ENCODE results near the gene AUTS2.

AUTS2 gene

DNA sequence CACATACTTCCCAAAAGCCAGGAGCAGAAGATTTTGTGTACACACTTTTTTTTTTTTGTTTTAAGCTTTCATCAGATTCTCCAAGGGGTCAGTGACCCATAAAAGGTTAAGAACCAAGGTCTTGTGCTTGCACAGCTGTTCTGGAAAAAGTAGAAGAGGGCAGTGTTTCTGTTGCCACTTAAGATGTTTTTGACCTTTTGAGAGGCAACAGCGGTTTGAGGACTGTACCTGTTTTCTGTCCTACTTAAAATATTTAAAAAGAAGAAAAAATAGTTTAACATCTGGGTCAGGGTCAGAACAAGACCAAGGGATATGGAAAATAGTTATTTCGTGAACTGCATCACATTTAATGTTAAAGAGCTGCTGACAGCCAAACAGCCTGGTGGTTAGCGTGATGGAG is 32.9 kb downstream of the AUTS2 start:
- H3K4me1 ChIP-seq (ENCODE audit: control insufficient read depth in 1 of 2, insufficient read depth in 1 of 2, low read depth in 1 of 2, low read length in 1 of 2), result peaks cover 10 to 14% of the 10 kb centered on the region in 2 experiments
- H3K27me3 ChIP-seq, result no peaks in the 10 kb centered on the region
- no peak overlapping the region for H3K4me3 ChIP-seq (ENCODE audit: low read depth in 1 of 2, low read length in 1 of 2)
- no peak overlapping the region for H3K27ac ChIP-seq
- no peaks in the 10 kb centered on the region for H3K36me3 ChIP-seq
- H3K9me3 ChIP-seq, result no peaks in the 10 kb centered on the region
- TF ChIP-seq, protein P1, sequence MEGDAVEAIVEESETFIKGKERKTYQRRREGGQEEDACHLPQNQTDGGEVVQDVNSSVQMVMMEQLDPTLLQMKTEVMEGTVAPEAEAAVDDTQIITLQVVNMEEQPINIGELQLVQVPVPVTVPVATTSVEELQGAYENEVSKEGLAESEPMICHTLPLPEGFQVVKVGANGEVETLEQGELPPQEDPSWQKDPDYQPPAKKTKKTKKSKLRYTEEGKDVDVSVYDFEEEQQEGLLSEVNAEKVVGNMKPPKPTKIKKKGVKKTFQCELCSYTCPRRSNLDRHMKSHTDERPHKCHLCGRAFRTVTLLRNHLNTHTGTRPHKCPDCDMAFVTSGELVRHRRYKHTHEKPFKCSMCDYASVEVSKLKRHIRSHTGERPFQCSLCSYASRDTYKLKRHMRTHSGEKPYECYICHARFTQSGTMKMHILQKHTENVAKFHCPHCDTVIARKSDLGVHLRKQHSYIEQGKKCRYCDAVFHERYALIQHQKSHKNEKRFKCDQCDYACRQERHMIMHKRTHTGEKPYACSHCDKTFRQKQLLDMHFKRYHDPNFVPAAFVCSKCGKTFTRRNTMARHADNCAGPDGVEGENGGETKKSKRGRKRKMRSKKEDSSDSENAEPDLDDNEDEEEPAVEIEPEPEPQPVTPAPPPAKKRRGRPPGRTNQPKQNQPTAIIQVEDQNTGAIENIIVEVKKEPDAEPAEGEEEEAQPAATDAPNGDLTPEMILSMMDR (IDR thresholded peaks at IDR 0.05), result no peak

DNA sequence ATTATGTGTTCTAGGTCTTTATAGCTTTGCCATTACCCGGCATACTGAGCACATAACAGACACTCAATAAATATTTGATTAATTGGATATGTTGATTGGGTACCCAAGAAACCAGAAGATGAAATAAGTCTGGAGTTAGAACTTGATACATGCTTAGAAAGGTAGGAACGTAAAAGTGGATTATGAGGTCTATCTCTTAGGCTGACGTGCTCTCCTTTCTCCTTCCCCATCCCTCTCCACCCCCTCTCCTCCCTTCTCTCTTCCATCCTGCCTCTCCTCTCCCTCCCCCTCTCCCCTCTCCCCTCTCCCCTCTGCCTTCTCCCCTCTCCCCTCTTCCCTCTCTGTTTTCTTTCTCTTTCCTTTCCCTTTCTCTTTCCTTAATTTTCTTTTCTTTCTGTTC is 34.0 kb downstream of the AUTS2 start:
- Histone ChIP-seq H3K4me3 (ENCODE audit: low read depth in 1 of 2, low read length in 1 of 2) (no peak overlapping the region), H3K9me3 (no peaks in the 10 kb centered on the region), H3K4me1 (ENCODE audit: control insufficient read depth in 1 of 2, insufficient read depth in 1 of 2, low read depth in 1 of 2, low read length in 1 of 2) (peaks cover 10 to 14% of the 10 kb centered on the region in 2 experiments), H3K36me3 (no peaks in the 10 kb centered on the region), H3K27me3 (no peaks in the 10 kb centered on the region), H3K27ac (no peak overlapping the region)
- TF ChIP-seq, protein P1 (IDR thresholded peaks at IDR 0.05), result no peak

DNA sequence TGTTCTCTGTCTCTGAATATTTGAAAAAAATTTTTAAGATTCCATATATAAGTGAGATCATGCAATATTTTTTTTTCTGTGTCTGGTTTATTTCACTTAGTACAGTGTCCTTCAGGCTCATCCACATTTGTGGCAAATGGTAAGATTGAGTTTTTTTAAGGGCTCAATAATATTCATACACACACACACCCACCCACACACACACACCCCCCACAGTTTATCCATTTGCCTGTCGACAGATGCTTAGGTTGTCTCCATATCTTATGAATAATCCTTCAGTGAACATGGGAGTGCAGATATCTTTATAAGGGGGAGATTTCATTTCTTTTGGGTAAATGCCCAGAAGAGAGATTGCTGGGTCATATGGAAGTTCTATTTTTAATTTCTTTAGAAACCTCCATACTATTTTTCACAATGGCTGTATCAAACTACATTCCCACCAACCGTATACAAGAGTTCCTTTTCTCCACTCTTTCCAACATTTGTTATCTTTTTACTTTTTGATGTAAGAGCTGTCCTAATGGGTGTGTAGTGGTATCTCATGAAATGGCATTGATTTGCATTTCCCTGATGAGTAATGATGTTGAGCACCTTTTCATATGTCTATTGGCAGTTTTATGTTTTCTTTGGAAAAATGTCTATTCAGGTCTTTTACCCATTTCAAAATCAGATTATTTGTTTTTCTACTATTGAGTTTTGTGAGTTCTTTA is 35.0 kb downstream of the AUTS2 start:
- Histone ChIP-seq H3K36me3 (no peaks in the 10 kb centered on the region), H3K9me3 (no peaks in the 10 kb centered on the region), H3K4me3 (ENCODE audit: low read depth in 1 of 2, low read length in 1 of 2) (no peak overlapping the region), H3K27ac (no peak overlapping the region), H3K27me3 (no peaks in the 10 kb centered on the region), H3K4me1 (ENCODE audit: control insufficient read depth in 1 of 2, insufficient read depth in 1 of 2, low read depth in 1 of 2, low read length in 1 of 2) (peaks cover 8 to 10% of the 10 kb centered on the region in 2 experiments)
- TF ChIP-seq, protein P1 (IDR thresholded peaks at IDR 0.05), result no peak

DNA sequence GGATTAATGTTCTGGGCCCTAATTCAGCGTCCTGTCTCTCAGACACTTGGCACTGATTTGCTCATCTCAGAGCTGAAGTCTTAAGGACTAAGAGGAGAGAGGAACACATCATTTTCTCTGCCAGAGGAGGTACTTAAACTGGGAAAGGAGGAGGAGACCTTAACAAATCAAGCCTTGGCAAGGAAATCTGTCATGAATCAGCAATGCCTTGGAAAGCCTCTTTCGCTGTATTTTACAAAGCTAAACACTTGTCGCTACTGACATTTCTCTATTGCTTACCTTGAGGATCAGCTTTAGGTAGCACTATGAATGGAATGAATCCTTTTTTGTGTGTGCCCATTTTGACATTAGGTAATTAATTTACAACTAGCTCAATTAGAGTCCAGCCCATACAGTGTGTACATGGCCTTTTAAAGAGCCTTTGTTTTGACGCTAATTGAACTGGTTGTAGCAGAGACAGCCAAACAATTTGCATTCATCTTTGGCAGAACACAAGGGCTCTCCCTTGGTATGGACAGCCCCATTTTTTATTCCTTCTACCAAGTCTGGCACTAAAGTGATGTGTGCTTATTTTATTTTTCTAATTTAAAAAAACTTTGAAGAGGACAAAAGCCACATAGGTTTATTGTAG is 37.4 kb downstream of the AUTS2 start:
- Histone ChIP-seq H3K27ac (no peak overlapping the region), H3K36me3 (no peaks in the 10 kb centered on the region), H3K4me3 (ENCODE audit: low read depth in 1 of 2, low read length in 1 of 2) (no peak overlapping the region), H3K4me1 (ENCODE audit: control insufficient read depth in 1 of 2, insufficient read depth in 1 of 2, low read depth in 1 of 2, low read length in 1 of 2) (no peaks in the 10 kb centered on the region), H3K27me3 (no peaks in the 10 kb centered on the region), H3K9me3 (no peaks in the 10 kb centered on the region)
- TF ChIP-seq, protein P1 (IDR thresholded peaks at IDR 0.05), result no peak

DNA sequence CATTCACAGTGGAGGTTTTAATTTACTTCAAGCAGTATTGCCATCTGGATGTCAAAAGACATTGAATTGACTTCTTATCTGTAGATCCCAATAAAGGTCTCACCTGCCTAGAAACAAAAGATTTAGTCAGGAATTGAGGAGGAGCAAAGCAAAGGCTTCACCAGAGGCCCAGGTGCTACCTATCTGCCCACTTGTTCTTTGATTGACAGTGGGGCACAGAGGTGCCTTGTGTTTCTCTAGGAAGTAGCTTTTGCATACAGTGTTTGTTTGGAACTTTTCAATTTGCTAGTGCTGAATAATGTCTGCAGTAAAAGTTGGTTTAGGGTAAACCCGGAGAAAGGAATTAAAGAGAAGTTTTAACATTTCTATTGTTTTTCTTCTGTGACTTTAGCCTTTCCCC is 40.4 kb downstream of the AUTS2 start:
- peaks cover 1 to 2% of the 10 kb centered on the region in 2 experiments for H3K4me1 ChIP-seq (ENCODE audit: control insufficient read depth in 1 of 2, insufficient read depth in 1 of 2, low read depth in 1 of 2, low read length in 1 of 2)
- H3K27me3 ChIP-seq, result no peaks in the 10 kb centered on the region
- no peaks in the 10 kb centered on the region for H3K36me3 ChIP-seq
- H3K9me3 ChIP-seq, result no peaks in the 10 kb centered on the region
- no peak overlapping the region for H3K27ac ChIP-seq
- no peak overlapping the region for H3K4me3 ChIP-seq (ENCODE audit: low read depth in 1 of 2, low read length in 1 of 2)
- TF ChIP-seq, protein P1 (IDR thresholded peaks at IDR 0.05), result no peak

All from neutrophil (primary cell).